Heart left ventricle (tissue), 13 donors: ENCODE data around the gene TRIM41.

Experiments used
- POLR2A ChIP-seq, 2 donors: fragments of 450-650 bp; IDR thresholded peaks; one replicate each; pipeline ENCODE4 v1.6.1; 2017; ENCODE audit warnings: antibody characterized with exemption in 2 of 2, mild to moderate bottlenecking in 2 of 2, moderate library complexity in 2 of 2
- TF ChIP-seq, protein P1 (sequence below), 12 donors: fragments of 200-600 bp; sonication (generic) in 4 of 12; IDR thresholded peaks; one replicate each; pipeline versions ENCODE4 v1.5.0 to v1.8.0; 2018 to 2022; ENCODE audit warnings: antibody characterized with exemption in 12 of 12, mild to moderate bottlenecking in 5 of 12
- donor health status: ischemic (EF 13 %, LVEDD 7.1; RV severe dilation, severe dysfunction).
- donor health status: DM: no; HTN: yes; CAD: no.
- donor health status: DM: no; HTN: no; CAD: no.
- donor health status: ischemic (EF 25% LVEDD 6.9; RV normal size, moderate dysfunction).
- donor health status: ischemic (EF 25% LVEDD 5.7; RV mildly dilated, moderate dysfunction).
- donor health status: ischemic (EF 35%, LVEDD 5.7; RV mildly dilated, moderate dysfunction).
- donor health status: nonischemic (EF 11% LVEDD 7.7; RV severe dilation, severe dysfunction).
- donor health status: DM: yes; HTN: yes; CAD: no.
- donor health status: PGD.
- donor health status: ischemic (EF 29% LVEDD 5.4; RV normal size, mild dysfunction).
- donor health status: nonischemic (EF 23%, LVEDD 6.1; RV moderate dilation, normal function).

DNA sequence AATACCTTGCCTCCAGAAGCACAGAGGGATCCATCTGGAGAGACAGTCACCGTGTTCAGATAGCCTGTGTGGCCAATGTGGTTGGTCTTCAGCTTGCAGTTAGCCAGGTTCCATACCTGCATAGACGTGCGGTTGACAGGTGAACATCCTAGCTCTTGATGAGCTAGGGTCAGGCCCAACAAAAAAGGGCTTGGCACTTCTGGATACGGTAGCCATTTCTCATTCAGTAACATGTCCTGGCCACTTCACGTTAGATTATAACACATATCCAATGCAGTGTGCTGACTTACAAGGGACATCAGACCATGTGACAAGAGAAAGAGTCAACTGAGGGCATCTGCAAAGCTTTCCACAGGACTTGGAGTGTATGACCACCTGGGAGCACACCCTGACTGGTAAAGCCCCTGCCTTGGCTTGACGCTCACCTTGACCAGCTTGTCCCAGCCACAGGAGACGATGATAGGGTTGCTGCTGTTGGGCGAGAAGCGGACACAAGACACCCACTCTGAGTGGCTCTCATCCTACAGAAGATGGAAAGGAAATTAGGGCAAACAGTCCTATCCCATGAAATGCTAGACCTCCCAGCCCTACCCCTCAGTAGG, 16.1 kb downstream of the TRIM41 start:
- TF ChIP-seq, protein P1, sequence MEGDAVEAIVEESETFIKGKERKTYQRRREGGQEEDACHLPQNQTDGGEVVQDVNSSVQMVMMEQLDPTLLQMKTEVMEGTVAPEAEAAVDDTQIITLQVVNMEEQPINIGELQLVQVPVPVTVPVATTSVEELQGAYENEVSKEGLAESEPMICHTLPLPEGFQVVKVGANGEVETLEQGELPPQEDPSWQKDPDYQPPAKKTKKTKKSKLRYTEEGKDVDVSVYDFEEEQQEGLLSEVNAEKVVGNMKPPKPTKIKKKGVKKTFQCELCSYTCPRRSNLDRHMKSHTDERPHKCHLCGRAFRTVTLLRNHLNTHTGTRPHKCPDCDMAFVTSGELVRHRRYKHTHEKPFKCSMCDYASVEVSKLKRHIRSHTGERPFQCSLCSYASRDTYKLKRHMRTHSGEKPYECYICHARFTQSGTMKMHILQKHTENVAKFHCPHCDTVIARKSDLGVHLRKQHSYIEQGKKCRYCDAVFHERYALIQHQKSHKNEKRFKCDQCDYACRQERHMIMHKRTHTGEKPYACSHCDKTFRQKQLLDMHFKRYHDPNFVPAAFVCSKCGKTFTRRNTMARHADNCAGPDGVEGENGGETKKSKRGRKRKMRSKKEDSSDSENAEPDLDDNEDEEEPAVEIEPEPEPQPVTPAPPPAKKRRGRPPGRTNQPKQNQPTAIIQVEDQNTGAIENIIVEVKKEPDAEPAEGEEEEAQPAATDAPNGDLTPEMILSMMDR (IDR thresholded peaks at IDR 0.05), result no peak
- no peak for TF ChIP-seq POLR2A (IDR thresholded peaks at IDR 0.05)
